Measurements from ENCODE around the gene FBXO42.
"Not testable (repeated sequence)": the region's sequence is repeated elsewhere in the genome, so short reads cannot be mapped to it uniquely, and the experiment has no call there.

Gene FBXO42

DNA sequence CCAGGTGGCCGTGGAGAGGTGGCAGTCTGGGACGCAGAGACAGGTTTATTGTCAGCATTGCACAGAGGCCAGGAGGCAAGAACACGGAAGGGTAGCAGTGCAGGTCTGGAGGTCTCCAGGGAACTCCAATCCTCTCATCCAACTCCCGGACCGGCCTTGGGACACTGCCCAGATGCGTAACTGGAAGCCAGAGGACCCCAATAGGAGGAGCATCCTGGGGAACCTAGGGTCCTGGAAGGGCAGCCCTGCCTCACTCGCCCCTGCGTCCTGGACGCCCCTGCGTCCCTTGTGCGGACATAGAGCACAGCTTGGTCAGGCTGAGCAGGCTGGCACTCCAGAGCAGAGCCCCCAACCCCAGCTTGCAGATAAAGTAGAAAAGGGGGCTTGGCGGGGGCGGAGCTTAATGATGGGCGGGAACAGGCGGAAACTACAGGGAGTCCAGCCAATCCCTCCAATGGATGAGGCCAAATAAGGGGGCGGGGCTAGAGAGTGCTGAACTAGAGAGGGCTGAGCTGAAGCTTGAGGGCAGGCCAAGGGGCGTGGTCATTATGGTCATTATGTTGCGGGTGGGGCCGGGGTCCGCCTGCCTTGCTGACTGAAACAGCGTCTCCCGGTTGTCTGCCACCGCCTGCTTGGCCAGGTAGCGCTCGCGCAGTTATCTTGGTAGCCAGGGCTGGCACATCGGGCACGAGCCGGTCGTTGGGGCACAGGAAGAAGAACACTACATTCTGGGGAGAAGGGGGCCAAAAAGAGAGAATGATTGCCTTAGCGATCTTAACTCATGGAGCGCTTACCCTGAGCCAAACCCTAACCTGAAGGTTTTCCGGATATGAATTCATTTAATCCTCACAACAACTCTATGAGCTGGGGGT is 136.2 kb downstream of the FBXO42 start:
- DNase-seq = peak; percentile 80

DNA sequence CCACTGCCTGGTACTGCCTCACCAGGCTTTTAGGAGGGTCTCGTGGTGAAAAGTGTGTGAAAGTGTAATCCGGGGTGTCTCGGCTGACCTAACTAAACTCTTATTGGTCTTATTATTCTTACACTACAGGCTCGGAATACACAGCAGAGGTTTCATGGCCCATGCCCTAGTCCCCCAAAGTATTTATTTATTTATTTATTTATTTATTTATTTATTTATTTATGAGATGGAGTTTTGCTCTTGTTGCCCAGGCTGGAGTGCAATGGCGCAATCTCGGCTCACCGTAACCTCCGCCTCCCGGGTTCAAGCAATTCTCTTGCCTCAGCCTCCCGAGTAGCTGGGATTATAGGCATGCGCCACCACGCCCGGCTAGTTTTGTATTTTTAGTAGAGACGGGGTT is 137.0 kb downstream of the FBXO42 start:
- DNase-seq = not testable (repeated sequence)

DNA sequence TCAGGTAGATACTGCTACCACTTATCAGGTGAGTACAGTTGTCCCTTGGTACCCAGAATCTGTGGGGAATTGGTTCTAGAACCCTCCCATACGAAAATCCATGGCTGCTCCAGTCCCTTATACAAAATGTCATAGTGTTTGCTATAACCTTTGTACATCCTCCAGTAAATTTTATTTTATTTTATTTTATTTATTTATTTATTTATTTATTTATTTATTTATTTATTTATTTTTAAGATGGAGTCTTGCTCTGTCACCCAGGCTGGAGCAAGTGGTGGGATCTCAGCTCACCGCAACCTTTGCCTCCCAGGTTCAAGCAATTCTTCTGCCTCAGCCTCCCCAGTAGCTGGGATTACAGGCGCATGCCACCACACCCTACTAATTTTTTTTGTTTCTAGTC is 138.7 kb downstream of the FBXO42 start:
- not testable (repeated sequence) for DNase-seq

DNA sequence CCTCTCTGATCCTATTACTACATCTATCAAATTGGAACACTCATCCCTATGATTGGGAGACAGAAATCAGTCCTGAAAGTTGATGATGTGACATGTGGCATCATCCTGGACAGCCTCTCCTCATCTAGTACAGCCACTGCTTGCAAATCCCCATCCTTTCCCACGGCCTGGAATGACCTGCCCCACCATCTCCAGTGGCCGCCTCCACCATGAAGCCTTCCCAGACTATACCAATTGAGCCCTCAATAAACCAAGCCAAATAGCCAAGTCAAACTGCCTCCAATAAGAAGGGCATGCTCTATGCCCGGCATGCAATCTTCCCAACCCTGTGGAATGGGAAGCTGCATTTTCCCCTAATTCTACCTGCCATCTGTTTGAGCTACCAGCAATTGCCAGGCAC is 139.3 kb downstream of the FBXO42 start:
- DNase-seq = no peak

DNA sequence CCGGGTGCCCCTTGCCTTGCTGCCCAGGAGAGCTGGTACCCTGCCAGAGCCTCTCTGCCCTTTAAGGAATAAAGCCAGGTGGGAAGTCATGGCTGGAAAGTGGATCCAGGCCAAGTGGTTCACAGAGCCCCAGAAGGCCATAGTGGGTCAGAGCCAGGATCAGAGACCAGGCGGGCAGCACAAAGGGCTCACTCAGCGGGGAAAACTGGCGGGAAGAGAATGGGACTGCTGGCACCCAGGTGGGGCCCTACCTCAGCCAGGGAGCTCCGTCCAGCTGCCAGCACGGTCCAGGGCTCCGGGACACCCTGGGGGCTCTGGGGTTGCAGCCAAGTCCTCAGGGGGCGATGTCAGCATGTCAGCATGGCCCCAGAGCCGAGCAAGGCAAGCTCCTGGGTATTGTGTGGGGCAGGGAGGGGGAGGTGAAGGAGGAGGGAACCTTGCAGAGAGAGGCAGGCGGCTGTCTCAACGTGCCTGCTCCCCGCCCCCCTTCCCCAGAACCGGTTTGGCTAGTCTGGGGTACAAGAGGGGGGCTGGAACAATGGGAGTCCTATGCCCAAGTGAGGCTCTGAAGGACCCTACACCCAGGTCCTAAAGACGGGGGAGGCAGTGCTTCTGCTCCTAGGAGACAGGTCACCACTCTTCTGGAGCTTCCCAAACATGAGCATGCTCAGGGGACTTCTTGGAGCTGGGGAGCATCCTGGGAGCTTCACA is 139.9 kb downstream of the FBXO42 start, which contains the start of gene ARHGEF19:
Gene ARHGEF19 (minus strand): TSS at position 402 of the 711 bp plus-strand sequence. CDS start 3,598 bp downstream, outside the sequence.
- no peak for DNase-seq

DNA sequence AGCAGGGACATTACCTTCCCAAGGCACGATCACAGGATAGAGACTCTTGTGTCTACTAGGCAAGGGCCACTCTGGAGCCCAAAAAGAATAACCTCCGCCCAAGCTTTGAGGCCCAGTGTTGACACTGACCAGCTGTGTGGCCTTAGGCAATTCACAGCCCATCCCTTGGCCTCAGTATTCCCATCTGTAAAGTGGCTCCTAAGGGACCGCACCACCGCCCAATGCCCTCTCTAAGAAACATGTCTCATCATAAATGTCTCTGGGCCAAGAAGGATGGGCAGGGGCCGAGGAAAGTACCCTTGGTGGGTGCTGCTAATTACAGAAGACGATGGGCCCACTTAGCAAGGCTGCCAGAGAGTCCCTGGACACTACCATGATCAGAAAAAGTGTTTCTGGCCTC is 140.5 kb downstream of the FBXO42 start:
- no peak for DNase-seq

DNA sequence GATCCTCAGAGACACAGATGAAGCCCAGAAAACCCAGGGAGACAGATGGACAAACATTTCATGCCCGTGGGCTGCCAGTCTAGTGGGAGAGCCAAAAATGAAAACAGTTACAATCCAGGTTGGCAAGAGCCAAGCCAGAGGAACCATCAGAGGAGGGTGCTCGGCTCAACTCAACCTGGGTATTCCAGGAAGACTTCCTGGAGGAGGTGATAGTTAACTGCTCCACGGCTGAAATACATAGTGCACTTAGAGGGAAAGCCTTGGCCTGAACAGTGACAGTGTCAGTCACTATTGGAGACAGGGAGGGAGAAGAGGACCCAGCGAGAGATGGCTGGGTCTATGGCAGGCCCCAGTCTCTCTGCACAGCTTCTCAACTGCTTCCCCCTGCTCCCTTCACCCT is 141.7 kb downstream of the FBXO42 start:
- no peak for DNase-seq

DNA sequence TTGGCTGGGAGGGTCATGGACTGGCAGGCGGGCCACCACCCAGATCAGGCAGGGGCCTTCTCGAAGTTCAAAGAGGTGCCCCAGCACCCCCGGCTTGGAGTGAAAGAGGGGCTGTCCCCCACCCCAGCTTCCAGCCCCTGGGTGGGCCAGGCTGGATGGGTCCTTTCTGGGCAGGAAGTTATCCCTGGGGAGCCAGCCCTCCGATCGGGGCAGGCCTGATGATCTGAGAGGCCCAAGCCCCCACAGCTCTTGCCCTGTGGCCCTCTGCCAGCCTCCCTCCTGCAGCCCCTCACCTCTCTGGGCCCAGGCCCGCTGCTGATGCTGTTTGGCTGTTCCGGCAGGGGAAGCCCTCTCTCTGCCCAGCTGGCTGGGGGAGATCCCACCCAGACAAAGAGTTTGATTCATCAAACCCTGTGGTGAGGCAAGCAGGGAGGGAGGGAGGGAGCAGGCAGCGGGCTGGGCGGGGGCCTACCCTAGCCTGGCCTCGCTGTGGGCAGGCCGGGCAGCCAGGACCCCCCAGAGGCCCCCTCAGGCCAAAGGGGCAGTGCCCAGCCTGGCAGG is 142.4 kb downstream of the FBXO42 start:
- DNase-seq = no peak

DNA sequence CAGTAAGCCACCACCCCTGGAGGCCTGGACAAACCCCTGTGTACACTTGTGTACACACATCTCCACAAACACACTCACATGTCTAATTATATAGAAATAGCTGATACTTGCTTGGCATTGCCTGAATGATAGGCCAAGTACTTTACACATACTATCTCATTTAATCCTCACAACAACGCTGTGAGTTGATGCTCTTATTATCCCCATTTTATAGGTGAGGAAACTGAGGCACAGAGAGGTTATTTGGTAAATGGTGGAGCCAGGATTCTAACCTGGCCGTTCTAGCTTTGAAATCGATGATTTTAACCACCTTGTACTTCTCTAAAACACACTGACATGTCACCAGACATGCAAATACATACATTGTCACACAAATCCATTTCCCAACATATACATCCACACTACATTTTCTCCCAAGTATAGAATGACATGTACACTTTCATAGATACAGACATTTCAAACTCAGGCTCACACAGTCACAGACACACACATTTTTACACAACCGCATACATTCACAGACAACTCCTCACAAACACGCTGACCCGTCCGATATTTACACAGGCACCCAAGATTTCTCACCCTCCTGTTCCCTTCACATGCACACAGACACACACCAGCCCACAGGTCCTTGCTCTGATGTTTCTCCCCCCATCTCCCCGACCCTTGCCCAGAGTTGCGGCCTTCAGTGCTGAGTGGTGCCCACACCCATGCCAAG is 143.0 kb downstream of the FBXO42 start:
- DNase-seq = no peak

DNA sequence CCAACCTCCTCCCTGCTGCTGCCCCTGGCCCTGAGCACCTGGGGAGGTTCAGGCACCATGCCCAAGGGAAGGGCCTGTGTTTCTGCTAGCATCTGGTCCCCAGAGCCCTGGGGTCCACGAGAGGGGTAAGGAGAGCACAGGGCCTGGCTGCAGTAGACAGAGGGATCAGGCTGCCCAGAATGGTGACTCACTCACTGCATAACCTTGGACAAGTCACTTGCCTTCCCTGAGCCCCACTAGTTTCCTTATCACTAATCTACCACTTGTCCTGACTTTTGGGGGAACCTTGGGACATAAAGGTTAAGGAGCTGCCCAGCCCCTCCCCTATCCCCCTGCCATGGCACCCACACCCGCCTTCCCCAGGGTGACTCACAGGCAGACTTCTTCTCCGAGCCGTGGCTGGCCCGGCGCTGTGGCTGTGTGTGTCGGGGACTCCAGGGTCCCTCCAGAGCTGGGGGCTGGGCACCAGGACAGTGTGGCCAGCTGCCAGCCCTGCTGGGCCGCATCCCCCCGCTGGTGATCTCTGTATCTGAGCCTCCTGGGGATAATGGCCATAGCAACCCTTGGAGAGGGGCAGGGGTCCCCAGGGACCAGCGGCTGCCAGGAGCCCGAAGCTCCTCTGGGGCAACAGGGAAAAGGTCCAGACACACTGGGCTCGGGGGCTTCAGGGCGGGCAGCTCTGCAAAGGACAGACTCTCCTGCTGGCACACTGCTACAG is 143.9 kb downstream of the FBXO42 start:
- DNase-seq = no peak

DNA sequence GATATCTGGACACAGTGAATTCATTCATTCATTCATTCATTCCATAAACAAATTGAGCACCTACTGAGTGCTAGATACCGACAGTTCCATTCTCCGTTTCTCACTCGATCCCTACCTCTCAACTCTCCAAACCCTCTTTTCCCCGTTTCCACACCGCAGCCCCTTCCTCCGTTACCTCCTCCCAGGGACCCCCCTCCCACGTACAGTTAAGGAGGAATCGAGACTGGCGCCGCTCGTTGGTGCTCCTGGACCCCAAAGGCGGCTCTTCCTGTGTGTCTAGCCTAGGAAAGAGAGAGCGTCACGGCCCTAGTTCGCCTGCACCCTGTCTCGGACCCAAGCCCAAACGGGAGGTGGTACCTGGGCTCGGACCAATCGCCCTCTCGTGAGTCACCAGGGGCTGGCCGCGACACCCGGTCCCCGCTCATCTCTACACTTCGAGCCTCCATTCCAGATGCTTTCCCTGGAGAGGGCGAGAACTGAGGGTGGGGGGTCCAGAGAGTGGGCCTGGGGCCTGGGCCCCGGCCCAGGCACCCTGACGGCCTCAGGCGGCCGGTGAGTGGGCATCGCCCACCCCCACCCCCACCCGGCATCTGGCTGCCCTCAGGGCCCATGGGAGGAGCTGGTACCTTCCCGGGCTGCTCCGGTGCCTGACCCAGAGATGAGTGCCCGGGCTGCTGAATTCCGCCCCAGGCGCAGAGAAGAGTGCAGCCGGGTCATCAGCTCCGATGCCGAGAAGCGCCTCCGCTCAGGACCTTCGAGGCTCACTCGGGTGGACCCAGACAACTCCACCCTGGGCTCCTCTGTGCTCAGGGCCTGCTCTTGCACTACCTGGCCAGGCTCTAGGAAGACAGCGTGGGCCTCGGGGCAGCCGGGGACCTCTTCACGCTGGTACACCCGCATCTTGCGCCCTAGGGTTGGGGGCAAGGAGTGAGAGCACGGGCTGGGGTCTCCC is 144.7 kb downstream of the FBXO42 start:
- DNase-seq = no peak

DNA sequence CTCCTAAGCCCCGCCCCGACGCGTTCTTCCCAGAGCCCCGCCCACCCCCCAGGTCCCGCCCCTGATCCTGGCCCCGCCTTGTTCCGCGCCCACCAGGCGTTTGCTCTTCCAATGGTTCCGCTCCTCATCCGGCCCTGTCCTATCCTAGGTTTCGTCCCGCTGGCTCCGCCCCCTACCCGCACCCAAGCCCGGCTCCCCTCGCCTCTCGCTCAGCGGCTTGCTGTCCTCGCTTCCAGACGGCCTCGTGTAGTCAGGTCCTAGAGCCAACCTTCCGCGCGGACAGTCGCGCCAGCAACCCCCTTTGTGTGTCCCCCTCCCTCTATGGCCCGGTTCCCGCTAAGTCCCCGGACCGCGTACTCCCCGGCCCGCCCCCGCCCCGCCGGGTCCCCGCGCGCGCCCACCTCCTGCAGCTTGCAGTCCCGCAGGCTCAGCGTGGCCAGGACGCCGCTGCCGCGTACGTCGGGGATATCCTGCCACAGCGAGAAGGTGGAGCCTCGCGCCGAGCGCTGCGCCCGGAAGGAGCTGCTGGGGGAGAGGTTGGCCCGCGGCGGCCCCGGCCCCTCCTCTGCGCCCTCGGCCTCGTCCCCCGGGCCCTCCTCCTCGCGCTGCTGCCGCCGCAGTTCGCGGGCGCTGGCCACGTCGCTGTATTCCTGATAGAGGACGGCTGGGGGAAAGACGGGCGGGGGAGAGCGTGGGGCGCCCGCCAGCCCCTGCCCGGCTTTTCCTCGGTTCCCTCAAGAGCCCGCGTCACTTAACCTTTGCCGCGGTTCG is 145.5 kb downstream of the FBXO42 start:
- peak; percentile 95 for DNase-seq

DNA sequence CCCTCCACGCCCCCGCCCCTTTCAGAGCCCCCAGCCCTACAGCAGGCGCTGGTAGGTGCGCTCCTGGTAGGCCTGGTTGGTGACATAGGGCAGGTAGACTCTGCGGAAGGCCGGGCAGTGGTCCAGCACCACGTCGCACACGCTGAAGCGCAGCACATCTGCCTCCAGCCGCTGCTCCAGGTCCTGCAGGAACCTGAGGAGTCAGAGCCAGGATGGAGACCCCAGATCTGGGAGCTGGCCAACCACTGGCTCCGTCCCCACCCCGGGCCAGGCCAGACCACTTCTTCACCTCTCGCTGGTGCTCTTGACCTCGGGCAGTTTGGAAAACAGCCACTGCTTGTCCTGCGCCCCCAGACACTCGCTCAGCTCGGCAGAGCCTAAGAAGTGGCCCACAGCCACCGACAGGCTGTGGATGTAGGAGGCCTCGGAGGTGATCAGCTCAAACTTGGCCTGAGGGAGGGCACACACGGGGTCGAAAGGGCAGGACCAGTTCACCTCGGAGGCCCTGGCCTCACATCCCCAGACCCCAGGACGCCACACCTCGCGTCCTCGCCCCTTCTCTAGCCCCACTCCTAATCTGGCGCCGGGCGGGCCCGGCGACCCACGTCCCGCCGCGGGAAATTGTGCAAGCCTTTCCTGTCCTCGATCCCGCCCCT is 146.3 kb downstream of the FBXO42 start:
- DNase-seq = no peak

DNA sequence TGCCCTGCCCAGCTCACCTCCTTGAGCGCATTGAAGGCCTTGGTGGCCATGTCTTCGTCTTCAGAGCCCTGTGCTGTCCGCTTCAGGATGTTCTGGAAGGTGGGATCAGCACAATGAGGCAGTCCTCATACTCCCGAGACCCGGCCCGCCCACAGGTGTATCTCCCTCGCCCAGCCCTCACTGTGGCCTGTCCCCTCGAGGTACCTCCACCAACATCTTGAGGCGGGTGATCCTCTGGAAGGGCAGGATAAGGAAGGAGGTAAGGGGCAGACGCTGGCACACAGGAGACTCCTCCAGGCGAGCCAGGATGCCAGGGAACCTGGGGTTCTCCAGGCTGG is 147.0 kb downstream of the FBXO42 start:
- DNase-seq = no peak

DNA sequence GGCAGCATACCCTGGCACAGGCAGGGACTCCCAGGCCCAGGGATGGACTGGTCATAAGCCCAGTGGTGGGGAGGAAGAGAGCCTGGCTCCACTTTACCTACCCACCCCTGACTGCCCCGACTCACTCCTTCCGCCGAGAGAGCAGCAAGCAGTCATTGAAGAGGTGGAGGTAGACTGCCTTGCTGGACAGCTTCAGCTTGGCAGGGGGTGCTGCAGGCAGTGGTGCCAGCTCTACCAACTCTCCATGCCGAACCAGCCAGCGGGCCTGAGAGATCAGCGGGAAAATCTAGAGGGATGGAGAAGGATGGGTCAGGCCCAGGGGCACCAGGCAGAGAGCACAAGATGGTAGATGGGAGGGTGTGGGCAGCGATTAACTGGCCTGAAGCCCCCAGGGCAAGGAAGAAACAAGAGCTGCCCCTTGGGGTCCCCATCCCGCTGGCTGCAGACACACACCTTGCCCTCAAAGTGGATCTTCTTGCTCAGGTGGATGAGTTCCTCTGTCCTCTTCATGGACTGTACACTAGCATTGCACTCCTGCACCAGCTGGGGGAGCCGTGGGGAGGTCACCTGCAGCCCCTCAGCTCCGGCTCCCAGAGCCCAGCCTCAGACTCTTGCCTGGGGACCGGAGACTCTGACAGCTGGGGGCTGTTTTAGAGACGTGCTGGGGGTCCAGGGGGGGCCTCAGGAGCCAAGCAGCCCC is 147.5 kb downstream of the FBXO42 start:
- peak; percentile 31 for DNase-seq

DNA sequence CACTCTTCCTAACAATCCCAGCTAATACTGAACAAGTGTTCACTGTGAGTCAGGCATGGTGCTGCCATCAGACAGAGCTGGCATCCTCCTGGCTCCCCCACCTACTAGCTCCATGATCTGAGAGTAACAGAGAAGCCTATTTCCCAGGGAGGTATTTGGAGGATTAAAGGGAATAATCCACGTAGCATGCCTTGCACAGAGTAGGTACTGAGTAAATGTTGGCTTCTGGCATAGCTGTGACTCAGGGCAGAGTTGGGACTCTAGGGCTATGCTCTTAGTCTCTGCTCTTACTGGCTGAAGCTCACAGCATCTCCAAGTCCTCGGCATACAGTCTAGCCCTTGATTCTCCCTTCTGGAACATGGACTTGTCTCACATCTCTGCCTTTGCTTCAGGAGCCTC is 148.1 kb downstream of the FBXO42 start:
- DNase-seq = no peak

DNA sequence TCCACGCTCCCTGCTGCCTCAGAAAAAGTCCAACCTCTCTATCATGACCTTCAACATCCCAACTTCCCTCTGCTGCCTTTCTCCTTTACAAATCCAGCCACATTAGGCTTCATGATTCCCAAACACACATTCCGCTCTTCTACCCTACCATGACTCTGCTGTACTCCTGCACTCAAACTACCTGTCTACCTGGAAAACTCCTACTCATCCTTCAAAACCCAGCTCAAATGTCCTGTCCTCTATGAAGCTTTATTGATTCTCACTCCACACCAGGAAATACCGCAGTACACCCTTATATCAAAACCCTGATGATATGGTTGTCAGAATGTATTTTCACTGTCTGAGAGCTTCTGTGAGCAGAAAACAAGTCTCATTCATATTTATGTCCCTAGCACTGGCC is 148.7 kb downstream of the FBXO42 start:
- DNase-seq = no peak

DNA sequence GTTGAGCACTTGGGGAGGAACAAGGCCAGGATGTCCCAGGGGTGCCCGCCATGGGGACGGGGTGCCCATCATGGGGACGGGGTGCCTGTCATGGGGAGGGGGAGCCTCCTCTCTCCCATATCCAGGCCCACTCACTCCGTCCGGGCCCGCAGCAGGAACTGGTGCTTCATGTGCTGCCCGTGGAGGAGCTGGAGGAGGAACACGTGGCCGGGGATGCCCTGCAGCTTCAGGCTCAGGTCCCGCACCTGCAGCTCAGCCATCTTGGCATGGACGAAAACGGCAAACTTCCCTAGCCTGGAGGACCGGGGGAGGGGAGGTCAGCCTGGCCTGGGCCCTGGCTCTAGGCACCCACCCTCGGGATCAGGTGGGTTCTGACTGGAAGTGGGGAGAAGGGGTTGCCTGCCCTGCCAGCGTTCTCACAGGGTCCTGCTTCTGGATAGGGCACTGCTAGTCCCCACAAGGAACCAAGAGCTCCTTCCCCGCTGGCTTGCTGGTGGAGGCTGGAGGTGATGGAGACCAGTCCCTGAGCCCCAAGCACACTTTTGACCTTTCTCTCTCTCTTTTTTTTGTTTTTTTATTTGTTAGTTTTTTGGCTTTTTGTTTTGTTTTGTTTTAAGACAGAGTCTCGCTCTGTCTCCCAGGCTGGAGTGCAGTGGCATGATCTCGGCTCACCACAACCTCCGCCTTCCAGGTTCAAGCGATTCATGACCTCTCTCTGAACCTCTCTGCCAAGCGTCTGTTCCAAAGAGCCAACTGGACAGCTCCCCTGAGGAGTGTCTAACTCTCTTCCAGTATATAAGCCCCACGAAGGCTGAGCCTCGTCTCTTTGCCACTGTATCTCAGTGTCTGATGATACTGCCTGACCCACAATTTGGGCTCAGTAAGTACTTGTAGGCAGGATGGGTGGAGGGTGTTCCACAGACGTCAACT is 149.7 kb downstream of the FBXO42 start:
- DNase-seq = no peak

Measured in CD4-positive, alpha-beta T cell treated with Interleukin-12 subunit alpha and Interleukin-12 subunit beta, for 1 hour (primary cell).